ENCODE results near the gene N4BP2.
"Not testable (repeated sequence)": the region's sequence is repeated elsewhere in the genome, so short reads cannot be mapped to it uniquely, and the experiment has no call there.

N4BP2 gene

DNA sequence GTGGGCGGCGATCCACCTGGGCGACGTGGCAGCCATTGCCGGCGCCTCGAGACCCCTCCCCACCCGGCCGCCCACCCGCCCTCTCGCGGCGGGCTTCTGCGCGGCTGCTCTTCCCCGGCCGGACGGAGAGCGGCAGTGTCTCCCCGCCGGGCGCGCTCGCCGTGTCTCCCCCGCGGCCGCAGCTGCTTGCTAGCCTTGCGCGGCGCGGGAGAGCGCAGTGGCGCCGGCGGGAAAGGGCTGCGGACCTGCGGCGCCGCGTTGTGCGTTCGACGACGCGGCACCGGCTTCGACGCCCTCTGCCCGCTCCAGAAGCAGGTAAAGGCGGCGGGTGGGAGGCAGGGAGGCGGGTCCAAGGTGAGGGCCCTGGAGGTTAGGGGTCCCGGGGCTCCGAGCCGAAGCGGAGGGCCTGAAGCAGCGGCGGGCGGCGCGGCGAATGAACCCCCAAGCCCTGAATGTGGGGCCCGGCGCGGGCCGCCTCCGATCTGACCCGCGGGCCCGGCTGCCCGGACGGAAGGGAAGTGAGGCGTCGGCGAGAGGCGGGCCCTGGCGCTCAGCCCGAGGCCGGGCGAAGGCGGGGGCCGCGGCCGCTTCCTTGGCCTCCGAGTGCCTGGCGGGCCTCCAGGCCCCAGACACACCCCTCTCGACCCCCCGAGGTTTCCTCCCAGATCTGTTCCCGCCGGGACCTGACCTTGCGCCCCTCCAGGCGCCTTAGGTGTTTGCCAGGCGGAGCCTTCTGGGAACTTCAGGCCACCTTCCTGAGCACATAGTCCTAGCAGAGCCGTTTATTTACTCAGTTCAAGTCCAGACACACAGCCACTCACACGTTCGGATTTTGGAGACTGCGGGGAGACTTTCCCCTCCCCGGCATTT is at the start of gene N4BP2:
N4BP2 (plus strand) TSS at position 135 of the 870 bp plus-strand sequence. CDS start 40,491 bp downstream, outside the sequence.
- peak; percentile 75 for DNase-seq (ENCODE audit: low spot score)

DNA sequence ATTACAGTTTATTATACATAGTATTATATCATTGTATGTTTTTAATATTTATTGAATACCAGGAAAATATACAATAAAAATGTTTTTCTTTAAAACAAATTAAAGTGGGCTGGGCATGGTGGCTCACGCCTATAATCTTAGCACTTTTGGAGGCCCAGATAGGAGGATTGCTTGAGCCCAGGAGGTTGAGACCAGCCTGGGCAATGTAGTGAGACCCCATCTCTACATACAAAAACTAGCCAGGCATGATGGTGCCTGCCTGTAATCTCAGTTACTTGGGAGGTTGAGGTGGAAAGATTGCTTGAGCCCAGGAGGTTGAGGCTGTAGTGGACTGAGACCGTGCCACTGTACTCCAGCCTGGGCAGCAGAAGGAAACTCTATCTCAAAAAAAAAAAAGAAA is 40.6 kb upstream of the N4BP2 start:
- DNase-seq (ENCODE audit: low spot score): no peak

DNA sequence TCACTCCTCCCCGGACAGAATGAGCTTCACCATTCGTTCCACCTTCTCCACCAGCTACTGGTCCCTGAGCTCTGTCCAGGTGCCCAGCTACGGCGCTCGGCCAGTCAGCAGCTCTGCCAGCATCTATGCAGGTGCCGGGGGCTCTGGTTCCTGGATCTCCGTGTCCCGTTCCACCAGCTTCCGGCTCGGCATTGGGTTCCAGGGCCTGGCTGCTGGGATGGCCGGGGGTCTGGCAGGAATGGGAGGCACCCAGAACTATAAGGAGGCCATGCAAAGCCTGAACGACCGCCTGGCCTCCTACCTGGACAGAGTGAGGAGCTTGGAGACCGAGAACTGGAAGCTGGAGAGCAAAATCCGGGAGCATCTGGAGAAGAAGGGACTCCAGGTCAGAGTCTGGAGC is 36.4 kb upstream of the N4BP2 start:
- no peak for DNase-seq (ENCODE audit: low spot score)

DNA sequence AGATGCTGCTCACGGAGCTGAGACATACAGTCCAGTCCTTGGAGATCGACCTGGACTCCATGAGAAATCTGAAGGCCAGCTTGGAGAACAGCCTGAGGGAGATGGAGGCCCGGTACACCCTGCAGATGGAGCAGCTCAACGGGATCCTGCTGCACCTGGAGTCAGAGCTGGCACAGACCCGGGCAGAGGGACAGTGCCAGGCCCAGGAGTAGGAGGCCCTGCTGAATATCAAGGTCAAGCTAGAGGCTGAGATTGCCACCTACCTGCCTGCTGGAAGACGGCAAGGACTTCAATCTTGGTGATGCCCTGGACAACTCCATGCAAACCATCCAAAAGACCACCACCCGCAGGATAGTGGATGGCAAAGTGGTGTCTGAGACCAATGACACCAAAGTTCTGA is 35.5 kb upstream of the N4BP2 start:
- not testable (repeated sequence) for DNase-seq (ENCODE audit: low spot score)

DNA sequence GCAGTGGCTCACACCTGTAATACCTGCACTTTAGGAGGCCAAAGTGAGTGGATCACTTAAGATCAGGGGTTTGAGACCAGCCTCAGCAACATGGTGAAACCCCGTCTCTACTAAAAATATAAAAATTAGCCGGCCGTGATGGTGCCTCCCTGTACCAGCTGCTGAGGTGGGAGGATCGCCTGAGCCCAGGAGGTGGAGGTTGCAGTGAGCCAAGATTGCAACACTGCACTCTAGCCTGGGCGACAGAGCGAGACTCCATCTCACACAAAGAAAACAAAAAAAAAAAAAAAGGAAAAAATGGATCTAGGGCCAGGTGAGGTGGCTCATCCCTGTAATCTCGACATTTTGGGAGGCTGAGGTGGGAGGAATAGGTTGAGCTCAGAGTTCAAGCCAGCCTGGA is 32.6 kb upstream of the N4BP2 start:
- DNase-seq (ENCODE audit: low spot score): not testable (repeated sequence)

DNA sequence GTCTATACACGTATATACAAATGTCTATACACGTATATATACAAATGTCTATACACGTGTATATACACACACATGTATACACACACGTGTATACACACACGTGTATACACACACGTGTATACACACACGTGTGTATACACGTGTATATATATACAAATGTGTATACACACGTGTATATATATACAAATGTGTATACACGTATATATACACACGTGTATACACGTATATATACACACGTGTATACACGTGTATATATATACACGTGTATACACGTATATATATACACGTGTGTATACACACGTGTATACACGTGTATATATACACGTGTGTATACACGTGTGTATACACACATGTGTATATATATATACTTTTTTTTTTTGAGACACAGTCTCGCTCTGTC is 23.9 kb upstream of the N4BP2 start:
- DNase-seq (ENCODE audit: low spot score): no peak

DNA sequence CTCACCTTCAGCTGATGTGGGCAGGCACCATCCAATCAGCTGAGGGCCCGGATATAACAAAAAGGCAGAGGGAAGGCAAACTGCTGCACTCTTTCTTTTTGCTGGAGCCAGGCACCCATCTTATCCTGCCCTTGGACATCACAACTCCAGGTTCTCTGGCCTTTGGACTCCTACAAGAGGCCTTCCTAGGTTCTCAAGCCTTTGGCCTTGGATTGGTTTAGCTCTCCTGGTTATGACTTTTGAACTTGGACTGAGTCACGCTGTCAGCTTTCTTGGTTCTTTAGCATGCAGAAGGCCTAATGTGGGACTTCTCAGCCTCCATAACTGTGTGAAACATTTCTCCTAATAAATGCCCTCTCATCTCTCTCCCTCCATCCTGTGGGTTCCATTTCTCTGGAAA is 23.0 kb upstream of the N4BP2 start:
- no peak for DNase-seq (ENCODE audit: low spot score)

DNA sequence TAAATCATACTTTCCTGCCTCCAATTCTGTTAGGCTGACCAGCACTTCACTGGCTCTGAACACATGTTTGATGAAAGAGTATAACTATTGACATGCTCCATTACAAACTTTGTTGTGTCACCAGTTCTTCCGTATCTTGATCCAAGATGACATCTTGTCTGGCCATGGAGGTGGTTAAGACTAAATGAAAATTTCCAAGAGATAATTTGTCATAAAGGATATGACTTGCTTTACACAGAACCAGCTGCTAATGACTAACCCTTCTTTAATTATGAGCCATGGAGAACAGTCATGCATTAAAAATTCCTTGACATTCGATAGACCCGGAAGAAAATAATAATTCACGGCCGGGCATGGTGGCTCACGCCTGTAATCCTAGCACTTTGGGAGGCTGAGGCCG is 17.7 kb upstream of the N4BP2 start:
- no peak for DNase-seq (ENCODE audit: low spot score)

DNA sequence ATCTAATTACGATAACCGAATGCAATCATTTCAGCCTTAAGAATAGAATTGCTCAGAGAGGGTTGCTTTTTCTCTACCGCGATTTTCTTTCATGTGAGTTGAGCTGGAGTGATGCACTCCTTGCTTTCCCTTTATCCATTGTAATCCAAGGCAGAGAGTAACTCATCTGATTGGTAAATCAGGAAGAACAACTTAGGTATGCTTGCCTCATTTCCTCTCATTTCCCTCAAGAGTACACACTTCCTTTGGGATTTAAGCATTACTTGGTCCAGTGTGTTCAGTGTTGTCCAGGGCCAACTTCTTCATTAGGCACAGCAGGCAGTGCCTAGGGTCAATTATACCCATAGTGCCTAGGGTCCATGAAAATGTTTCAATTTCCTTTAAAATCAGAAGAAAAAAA is 15.7 kb upstream of the N4BP2 start:
- no peak for DNase-seq (ENCODE audit: low spot score)

DNA sequence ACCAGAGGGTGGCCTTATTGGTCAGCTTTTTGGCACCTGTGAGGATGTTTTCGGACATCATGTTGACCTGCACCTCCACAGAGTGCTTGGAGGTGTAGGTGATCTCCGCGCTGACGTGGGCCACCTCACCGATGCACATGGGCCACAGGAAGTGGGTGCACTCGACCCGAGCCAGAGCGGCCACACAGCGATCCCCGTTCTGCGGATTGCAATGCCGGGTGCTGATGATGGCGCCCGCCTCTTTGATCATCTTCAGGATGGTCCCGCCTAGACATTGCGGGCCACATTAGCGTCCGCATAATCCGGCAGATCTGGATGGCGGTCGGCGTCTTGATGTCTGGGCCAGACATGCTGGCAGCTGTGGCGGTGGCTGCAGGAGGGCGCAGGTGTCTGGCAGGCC is 12.9 kb upstream of the N4BP2 start:
- DNase-seq (ENCODE audit: low spot score): no peak

DNA sequence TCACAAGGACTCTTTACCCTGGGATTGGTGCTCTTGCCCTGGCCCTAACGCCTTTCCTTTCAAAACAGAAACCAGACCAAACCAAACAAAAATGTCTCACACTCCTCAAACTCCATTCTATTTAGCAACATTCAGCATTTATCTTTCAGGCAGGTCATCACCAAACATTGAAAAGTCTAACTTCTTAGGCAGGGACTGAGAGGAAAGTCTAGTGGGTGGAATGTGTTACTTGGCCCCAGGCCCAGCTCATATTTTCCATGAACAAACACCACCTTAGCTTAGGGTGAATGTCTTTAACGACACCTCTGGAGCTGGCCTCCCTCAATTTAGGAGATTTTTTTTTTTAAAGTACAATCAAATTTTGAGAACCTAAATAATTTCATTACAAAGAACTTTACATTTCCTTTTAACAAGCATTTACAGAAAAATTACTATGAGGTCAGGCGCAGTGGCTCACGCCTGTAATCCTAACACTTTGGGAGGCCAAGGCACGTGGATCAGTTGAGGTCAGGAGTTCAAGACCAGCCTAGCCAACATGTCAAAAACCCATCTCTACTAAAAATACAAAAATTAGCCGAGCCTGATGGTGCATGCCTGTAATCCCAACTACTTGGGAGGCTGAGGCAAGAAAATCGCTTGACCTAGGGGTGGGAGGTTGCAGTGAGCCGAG is 10.2 kb upstream of the N4BP2 start:
- no peak for DNase-seq (ENCODE audit: low spot score)

DNA sequence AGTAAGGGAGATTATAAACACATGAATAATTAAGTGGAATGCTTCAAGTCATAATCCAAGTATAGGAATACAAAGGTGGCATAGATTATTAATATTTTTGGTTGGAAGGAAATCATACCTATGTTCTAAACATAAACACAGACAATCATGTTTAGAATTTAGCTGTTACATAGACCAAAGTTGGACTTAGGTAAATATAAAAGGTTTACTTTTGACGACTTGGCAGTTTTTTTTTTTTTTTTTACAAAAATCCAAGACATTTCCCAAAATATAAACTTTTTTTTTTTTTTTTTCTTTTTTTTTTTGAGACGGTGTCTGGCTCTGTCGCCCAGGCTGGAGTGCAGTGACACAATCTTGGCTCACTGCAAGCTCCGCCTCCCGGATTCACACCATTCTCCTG is 3.5 kb upstream of the N4BP2 start:
- no peak for DNase-seq (ENCODE audit: low spot score)

DNA sequence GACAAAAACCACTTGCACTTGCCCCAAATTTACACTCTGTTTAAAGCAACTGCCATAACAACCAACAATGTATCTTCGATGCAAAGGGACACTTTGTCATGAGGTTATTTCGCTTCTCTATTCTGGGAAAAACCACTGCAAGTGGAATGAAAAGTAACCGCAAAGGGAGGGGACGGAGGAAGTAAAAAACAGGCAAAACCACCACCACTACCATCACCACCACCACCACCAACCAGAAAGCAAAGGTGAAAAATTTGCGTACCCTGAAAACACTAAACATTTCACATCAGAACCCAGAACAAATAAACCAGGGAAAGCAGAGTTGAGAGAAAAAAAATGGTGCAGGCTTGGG is 1.2 kb upstream of the N4BP2 start:
- DNase-seq (ENCODE audit: low spot score): peak; percentile 94

DNA sequence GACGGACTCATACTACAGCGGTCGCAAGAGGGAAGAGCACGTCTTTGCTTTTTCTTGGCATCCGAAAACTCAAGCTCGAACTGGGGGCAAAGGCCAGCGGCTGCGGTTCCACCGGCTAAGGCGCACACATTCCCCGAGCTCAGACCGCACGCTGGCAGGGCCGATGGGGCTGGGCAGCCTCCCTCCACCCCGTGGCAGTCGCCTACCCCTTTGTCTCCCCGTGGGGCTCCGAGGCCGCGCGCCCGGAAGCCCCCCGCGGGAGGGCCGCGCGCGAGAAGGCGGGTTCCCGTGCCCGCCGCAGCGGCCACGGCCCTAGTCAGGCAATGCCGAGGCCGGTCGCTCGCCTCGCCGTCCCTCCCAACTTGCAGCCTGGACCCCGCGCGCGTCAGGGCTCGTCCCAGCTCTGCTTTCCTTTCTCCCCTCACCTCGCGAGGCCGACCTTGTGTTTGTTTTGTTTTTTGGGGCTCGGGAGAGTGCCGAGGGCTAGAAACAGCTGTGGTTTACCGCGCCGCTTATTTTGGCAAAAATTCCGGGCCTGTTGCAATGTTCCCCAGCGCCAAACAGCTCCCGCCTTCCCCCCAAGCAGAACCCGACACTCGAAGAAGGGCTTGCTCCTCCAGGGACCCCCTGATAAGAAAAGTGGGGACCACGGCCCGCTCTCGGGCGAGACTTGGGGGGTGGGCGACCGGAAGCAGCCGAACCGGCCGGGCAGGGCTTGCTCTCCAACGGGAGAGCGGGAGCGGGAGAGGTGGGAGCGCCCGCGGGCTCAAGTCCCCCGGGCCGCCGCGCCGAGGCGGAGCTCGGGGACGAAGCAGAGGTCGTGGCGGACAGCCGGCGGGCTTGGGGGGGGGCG is 561 bp upstream of the N4BP2 start:
- DNase-seq (ENCODE audit: low spot score): no peak

DNA sequence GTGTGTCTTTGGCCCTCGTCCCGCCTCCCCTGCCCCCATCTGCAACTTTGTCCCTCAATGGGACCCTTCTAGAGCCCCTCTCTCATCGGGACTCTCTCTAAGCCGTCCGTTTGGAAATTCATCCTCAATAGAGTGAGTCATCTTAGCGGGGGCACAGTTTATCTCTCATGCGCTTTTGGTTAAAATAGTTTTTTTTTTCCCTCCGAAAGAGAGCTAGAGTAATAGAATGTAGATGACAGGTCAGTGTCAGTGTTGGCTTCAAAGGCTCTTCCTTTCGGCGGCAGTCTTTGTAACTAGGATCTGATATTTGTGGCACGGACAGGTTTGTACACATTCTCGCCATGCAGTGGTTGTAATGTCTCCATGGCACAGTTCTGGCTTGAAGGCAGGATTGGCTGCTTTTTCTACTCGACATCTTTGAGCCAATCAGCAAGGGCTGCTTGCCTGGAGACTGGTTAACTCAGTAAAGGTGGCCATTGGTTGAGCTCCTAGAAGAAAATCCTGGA is 989 bp downstream of the N4BP2 start:
- peak; percentile 86 for DNase-seq (ENCODE audit: low spot score)

DNA sequence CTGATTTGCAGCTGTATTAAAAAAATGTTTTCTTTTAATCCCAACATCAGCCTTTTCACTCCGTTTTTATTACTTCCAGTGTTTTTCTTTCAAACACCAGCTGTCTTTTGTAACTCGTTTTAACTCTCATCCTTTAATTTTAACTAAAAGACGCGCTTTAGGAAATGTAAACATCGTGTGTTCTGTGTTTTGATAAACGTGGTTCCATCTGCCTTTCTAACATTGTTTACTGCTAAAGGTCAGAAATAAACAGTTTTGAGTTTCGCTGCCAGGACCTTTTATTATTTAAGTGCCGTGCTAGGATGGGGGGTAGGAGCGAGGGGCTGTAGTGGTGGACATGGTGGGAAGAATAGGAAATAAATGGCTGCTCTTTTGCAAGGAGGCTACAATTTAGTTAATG is 1.5 kb downstream of the N4BP2 start:
- no peak for DNase-seq (ENCODE audit: low spot score)

DNA sequence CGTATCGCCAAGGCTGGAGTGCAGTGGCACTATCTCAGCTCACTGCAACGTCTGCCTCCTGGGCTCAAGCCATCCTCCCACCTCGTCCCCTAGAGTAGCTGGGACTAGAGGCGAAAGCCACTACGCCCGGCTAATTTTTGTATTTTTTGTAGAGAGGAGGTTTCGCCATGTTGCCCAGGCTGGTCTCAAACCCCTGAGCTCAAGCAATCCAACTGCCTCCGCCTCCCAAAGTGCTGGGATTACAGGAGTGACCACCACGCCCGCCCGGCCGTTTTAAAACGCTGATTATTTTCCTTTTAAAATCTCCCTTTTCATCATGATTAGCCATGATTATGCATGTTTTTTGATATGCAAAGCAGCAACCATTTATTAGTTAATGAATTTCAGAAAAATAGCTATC is 2.2 kb downstream of the N4BP2 start:
- no peak for DNase-seq (ENCODE audit: low spot score)

DNA sequence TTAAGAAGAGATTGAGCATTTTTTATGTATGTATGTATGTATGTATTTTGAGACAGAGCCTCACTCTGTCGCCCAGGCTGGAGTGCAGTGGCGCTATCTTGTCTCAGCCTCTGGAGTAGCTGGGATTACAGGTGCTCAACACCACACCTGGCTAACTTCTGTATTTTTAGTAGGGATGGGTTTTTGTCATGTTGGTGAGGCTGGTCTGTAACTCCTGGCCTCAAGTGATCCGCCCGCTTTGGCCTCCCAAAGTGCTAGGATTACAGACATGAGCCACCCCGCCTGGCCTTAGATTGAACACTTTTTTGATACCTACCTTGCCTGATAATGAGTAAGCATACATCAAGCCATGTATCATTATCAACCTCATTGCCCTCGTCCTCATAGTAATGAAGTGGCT is 2.7 kb downstream of the N4BP2 start:
- no peak for DNase-seq (ENCODE audit: low spot score)

DNA sequence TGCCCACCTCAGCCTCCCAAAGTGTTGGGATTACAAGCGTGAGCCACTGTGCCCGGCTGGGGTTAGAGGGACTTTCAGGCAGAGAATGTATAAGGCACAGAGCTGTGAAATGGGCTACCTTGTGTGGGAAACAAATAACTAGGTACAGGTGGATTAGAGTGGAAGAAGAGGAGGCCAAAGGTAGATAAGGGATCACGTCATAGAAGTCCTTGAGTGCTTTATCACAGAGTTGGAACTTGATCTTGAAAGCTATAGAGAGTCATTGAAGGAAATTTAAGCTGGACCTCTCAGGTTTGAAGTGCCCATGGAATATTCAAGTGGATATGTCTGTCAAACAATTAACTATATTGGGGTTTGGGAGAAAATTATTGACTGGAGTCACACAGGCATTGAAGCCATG is 8.4 kb downstream of the N4BP2 start:
- no peak for DNase-seq (ENCODE audit: low spot score)

DNA sequence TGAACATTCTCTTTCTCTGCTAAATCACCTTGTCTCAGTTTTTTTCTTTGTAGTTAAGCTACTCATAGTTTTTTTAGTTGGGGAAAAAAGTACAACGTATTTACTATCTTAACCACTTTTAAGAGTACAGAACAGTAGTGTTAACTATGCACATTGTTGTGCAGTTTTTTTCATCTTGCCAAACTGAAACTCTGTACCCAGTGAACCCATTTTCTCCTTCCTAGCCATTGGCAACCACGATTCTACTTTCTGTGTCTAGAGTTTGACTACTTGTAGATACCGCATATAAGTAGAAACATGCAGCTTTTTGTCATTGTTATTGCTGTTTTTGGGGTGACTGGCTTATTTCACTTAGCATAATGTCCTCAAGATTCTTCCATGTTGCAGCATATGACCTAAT is 10.0 kb downstream of the N4BP2 start:
- DNase-seq (ENCODE audit: low spot score): no peak

DNA sequence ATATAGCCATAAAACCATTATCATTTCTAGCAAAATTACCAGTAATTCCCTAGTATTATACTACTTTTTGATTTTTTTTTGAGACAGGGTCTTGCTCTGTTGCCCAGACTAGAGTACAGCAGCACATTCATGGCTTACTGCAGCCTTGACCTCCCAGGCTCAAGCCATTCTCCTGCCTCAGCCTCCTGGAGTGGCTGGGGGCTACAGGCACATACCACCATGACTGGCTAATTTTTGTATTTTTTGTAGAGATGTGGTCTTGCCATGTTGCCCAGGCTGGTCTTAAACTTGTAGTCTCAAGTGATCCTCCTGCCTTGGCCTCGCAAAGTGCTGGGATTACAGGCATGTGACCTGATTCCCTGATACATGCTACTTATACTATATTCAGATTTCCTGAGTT is 13.7 kb downstream of the N4BP2 start:
- DNase-seq (ENCODE audit: low spot score): no peak

DNA sequence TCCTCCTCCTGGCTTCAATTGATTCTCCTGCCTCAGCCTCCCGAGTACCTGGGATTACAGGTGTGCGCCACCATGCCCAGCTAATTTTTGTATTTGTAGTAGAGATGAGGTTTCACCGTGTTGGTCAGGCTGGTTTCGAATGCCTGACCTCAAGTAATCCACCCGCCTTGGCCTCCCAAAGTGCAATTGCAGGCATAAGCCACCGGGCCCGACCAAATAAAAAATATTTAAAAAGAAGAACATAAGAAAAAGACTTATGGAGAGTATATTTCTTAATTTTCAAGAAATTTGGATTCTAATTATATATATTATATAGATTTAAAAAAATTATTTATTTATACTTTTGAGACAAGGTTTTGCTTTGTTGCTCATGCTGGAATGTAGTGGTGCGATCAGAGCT is 29.8 kb downstream of the N4BP2 start:
- no peak for DNase-seq (ENCODE audit: low spot score)
